AG04450 (cell line): Measurements from ENCODE around the gene SH3D21. TPM values are rescaled to one million over a fixed set of nuclear protein-coding genes. Genes with fewer than 3 reads are reported as not detected.

Experiments used
- CTCF ChIA-PET: fragments of 300-600, 350-600 bp; formaldehyde crosslinking; extraction: SDS; loops from one replicate; lab custom pipeline; 2022; ENCODE audit warnings: antibody characterized with exemption, inconsistent platforms; lab: Charles Lee
- POLR2A ChIA-PET: fragments of 350-600 bp; formaldehyde crosslinking; extraction: SDS; loops from one replicate; lab custom pipeline; 2021; ENCODE audit warnings: antibody characterized with exemption, inconsistent platforms; lab: Yijun Ruan, JAX
- DNase-seq: peaks from one replicate; pipeline ENCODE4 v3.0.0-alpha.2; 2011; ENCODE audit warnings: low read depth, low spot score
- H3K27ac ChIP-seq: one replicate; pipeline ENCODE4 v1.5.1; 2012; ENCODE audit warnings: low read depth, low read length, control low read depth
- H3K27me3 ChIP-seq: one replicate; pipeline ENCODE4 v1.6.0; 2012; ENCODE audit warnings: low read length; ENCODE audit not compliant: control insufficient read depth, insufficient read depth
- H3K4me3 ChIP-seq: 2 replicates; pipeline ENCODE4 v1.5.1; 2011; ENCODE audit warnings: mild to moderate bottlenecking, low read depth, low read length, control low read depth
- H3K9me3 ChIP-seq: 2 replicates; pipeline ENCODE4 v1.5.1; 2012; ENCODE audit warnings: low read length; ENCODE audit not compliant: control insufficient read depth, insufficient read depth
- CTCF ChIP-seq: IDR thresholded peaks from 2 replicates; pipeline ENCODE4 v1.5.1; 2011; ENCODE audit warnings: low read depth, low read length, control low read depth, inconsistent platforms
- polyA plus RNA-seq: library from polyadenylated mRNA; depleted of rRNA; stranded (reverse); fragments of >200 nt; gene quantifications from 2 replicates; pipeline ENCODE4 v1.2.3, GENCODE V29; 2011

Gene SH3D21
- polyA plus RNA-seq, 1 experiment = 1.3 TPM

GRCh38 chr1:36304521-36304920 is 1.6 kb upstream of the SH3D21 start:
- H3K27ac ChIP-seq = no peak overlapping the region
- POLR2A ChIA-PET = no interaction called here
- no peak overlapping the region for H3K4me3 ChIP-seq
- H3K9me3 ChIP-seq = no peaks in the 10 kb centered on the region
- TF ChIP-seq CTCF = no peak
- DNase-seq = no peak
- H3K27me3 ChIP-seq = no peaks in the 10 kb centered on the region
- CTCF ChIA-PET = interaction anchor here (1.0 to 1.6 kb wide), 2 partner anchors 116 to 154 kb away, joined by 3 to 4 read pairs; no protein-coding TSS in a partner anchor

DNA sequence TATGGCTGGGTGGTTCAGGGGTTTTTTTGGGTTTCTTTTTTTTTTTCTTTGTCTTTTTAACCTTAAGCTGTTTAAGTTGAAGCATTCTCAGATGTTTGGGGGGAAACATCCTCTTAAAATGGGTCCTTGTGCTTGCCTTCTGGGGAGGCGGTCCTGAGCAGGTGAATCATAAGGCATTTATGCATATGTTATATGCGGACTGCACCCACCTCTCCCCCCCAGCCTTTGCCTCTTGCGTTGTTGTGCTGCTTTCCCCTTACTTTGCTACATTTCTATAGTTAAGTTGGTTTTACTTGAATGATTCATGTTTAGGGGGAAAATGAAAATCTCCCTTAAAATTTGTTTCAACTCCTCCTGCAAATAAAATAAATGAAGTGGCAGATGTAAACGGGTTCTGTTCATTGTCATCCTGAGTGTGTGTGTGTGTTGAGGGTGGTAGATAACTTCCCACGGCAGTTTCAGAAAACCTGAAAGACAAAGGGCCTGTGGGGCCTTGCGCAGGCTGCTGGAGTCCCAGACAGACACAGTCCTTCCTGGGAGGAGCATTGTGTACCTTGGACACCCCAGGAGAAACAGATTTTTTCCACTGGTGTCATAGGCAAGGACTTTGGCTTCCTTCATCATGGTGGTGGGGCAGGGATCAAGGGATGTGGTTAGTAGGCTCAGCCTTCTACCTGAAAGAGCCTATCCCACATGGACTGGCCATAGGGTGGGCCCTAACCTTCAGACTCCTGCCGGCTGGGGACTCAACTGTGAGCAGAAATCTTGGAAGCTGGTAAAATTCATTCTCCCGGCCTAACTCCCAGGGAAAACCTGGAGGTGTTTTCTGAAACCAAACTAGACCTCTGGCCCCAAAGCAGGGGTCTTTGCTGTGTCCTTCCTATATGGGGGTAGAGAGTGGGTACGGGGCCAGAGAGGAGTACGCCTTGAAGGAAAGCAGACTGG is 926 bp upstream of the SH3D21 start:
- POLR2A ChIA-PET = no interaction called here
- Histone ChIP-seq H3K9me3 (no peaks in the 10 kb centered on the region), H3K4me3 (no peak overlapping the region), H3K27me3 (no peaks in the 10 kb centered on the region), H3K27ac (no peak overlapping the region)
- no peak for DNase-seq
- no peak for TF ChIP-seq CTCF
- CTCF ChIA-PET = interaction anchor here (1.5 to 1.6 kb wide), 2 partner anchors 64 to 155 kb away, joined by 4 to 7 read pairs; no protein-coding TSS in a partner anchor

- Histone ChIP-seq H3K27me3 (no peaks in the 10 kb centered on the region), H3K4me3 (no peak overlapping the region), H3K27ac (peak overlapping the region; percentile 31), H3K9me3 (no peaks in the 10 kb centered on the region)
- no peak for DNase-seq
- TF ChIP-seq CTCF = no peak
- CTCF ChIA-PET = interaction anchor here (1.5 kb wide), 1 partner anchor 63 kb away, joined by 7 read pairs; no protein-coding TSS in a partner anchor
- POLR2A ChIA-PET = interaction anchor here (1.5 kb wide), 1 partner anchor 145 kb away, joined by 3 read pairs; no protein-coding TSS in a partner anchor
Observed at GRCh38 chr1:36305915-36306209, 306 bp upstream of the SH3D21 start.

DNA sequence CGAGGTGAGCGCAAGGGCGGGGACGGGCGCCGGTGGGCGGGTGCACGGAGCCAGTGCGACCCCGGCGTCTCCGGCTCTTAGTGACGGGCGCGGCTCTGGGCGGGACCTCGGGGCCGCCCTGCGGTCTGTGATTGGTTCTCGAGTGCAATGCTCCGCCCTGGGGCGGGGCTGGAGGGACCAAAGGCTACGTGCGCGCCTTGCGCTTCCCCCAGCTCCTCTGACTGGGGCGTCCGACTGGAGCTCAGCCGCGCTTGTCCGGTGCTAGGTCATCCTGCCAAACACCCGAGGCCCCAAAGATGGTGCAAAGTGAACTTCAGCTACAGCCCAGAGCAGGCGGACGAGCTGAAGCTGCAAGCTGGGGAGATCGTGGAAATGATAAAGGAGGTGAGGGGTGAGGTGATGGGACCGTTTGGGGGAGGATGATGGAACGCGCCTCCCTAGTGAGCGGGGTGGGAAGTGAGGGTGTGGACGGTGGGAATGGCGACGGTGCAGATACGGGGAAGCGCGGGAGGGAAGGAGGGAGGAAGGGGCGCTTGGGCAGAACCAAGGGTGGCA is 811 bp downstream of the SH3D21 start:
- no peak overlapping the region for H3K27ac ChIP-seq
- peak overlapping the region; percentile 75 for H3K4me3 ChIP-seq
- POLR2A ChIA-PET = interaction anchor here (0.5 to 1.5 kb wide), 6 partner anchors 10 to 146 kb away, joined by 3 to 4 read pairs (median 3); no protein-coding TSS in a partner anchor
- TF ChIP-seq CTCF = no peak
- CTCF ChIA-PET = interaction anchor here (0.8 to 1.3 kb wide), 2 partner anchors 21 to 91 kb away, joined by 3 to 4 read pairs; partner anchors contain the start of gene LSM10
- DNase-seq = peak; percentile 76
- no peaks in the 10 kb centered on the region for H3K9me3 ChIP-seq
- no peaks in the 10 kb centered on the region for H3K27me3 ChIP-seq
